HepG2 (cell line): ENCODE data around the gene DRG1. TPM values are rescaled to one million over a fixed set of nuclear protein-coding genes. Genes with fewer than 3 reads are reported as not detected.

ENCODE experiments used
- ATAC-seq: fragments of 200-7000 bp; cut with Tn5 transposase; 3 replicates; pipeline ENCODE4 v1.9.1; 2020; ENCODE audit warnings: mild to moderate bottlenecking, moderate library complexity
- BruUV-seq: library from RNA; stranded (reverse); fragments of 400-500 nt; replicated peaks from 2 replicates; lab custom pipeline; 2021; lab: Mats Ljungman, UMichigan
- CTCF ChIA-PET: fragments of 300-600 bp; formaldehyde crosslinking; extraction: SDS; loops from one replicate; lab custom pipeline; 2021; ENCODE audit warnings: low total read pairs, inconsistent platforms, low intra/inter-chr PET ratio; lab: Yijun Ruan, JAX
- POLR2A ChIA-PET: fragments of 350-600 bp; sonication (Branson Sonifier 250); formaldehyde crosslinking; loops from one replicate; lab custom pipeline; 2020; ENCODE audit warnings: antibody characterized with exemption, inconsistent platforms; lab: Yijun Ruan, JAX
- DNase-seq: peaks from one replicate; pipeline ENCODE4 v3.0.0-alpha.2; 2015; ENCODE audit warnings: low spot score
- FAIRE-seq: peaks from 3 replicates; lab custom pipeline; 2011; peaks lifted over from hg19 to GRCh38; lab: Jason Lieb, UNC
- H2AFZ ChIP-seq: one replicate; pipeline ENCODE4 v1.6.1; 2011; ENCODE audit warnings: low read length, inconsistent platforms
- H3K27ac ChIP-seq: fragments of 300-600 bp; 3 replicates; pipeline ENCODE4 v1.8.0; 2011; ENCODE audit warnings: mixed run types, mild to moderate bottlenecking, mixed read lengths, low read length, inconsistent platforms; ENCODE audit not compliant: insufficient read depth; ENCODE audit errors: extremely low read length
- H3K27me3 ChIP-seq, 2 experiments: fragments of 200-600 bp in 1 of 2; 2 replicates in 1 of 2; 3 replicates in 1 of 2; pipeline versions ENCODE4 v1.6.0 to v1.8.0; 2011; ENCODE audit warnings: low read length in 2 of 2, mild to moderate bottlenecking in 2 of 2, moderate library complexity in 2 of 2, inconsistent platforms in 1 of 2; ENCODE audit not compliant: insufficient read depth in 2 of 2, control insufficient read depth in 1 of 2
- H3K36me3 ChIP-seq, 2 experiments: fragments of 200-600 bp in 1 of 2; replicated peaks in 1 of 2; 2 replicates in 1 of 2; 3 replicates in 1 of 2; pipeline versions ENCODE4 v1.5.1 to v1.8.0; 2011; ENCODE audit warnings: low read length in 2 of 2, inconsistent platforms in 1 of 2; ENCODE audit not compliant: insufficient read depth in 2 of 2, control insufficient read depth in 1 of 2
- H3K4me1 ChIP-seq: 2 replicates; pipeline ENCODE4 v1.5.1; 2012; ENCODE audit warnings: low read length, inconsistent platforms; ENCODE audit not compliant: insufficient read depth
- H3K4me2 ChIP-seq: 2 replicates; pipeline ENCODE4 v1.6.0; 2011; ENCODE audit warnings: low read depth, low read length, inconsistent platforms
- H3K4me3 ChIP-seq, 3 experiments: fragments of 200-600 bp in 1 of 3; sonication (generic), shearing (Covaris generic) in 1 of 3; replicated peaks in 1 of 3; 2 replicates each; pipeline ENCODE4 v1.5.1; 2011 to 2016; ENCODE audit warnings: low read length in 3 of 3, inconsistent platforms in 2 of 3, low read depth in 2 of 3, mild to moderate bottlenecking in 2 of 3, control low read depth in 1 of 3, mixed read lengths in 1 of 3; ENCODE audit not compliant: insufficient read depth in 1 of 3
- H3K79me2 ChIP-seq: one replicate; pipeline ENCODE4 v1.6.1; 2011; ENCODE audit warnings: low read length, inconsistent platforms; ENCODE audit not compliant: insufficient read depth
- H3K9ac ChIP-seq: 2 replicates; pipeline ENCODE4 v1.6.0; 2011; ENCODE audit warnings: mild to moderate bottlenecking, low read depth, low read length, inconsistent platforms; ENCODE audit not compliant: insufficient read depth
- H3K9me3 ChIP-seq: 2 replicates; pipeline ENCODE4 v1.5.1; 2012; ENCODE audit warnings: mild to moderate bottlenecking, low read length
- H4K20me1 ChIP-seq: 2 replicates; pipeline ENCODE4 v1.6.0; 2011; ENCODE audit warnings: inconsistent platforms, mild to moderate bottlenecking, low read length, moderate library complexity; ENCODE audit not compliant: insufficient read depth
- CREB1 ChIP-seq, 2 experiments: fragments of 450-650 bp in 1 of 2; IDR thresholded peaks; 2 replicates each; pipeline ENCODE4 v1.6.1; 2016 to 2017; ENCODE audit warnings: control low read depth in 1 of 2, mild to moderate bottlenecking in 1 of 2, missing compliant biosample characterization in 1 of 2, missing genetic modification characterization in 1 of 2
- E2F2 ChIP-seq: sonication (generic); formaldehyde crosslinking; IDR thresholded peaks from 2 replicates; pipeline ENCODE4 v1.4.0; 2020; ENCODE audit warnings: missing genetic modification reagents, borderline replicate concordance
- KDM5A ChIP-seq: fragments of 200-600 bp; sonication (generic); IDR thresholded peaks from 2 replicates; pipeline ENCODE4 v1.7.0; 2018; ENCODE audit warnings: antibody characterized with exemption, mild to moderate bottlenecking, low read length, borderline replicate concordance
- LCORL ChIP-seq, 2 experiments: fragments of 450-650 bp in 1 of 2; sonication (generic) in 1 of 2; formaldehyde crosslinking in 1 of 2; IDR thresholded peaks; 2 replicates each; pipeline versions ENCODE4 v1.5.0 to v1.6.1; 2017 to 2020; ENCODE audit warnings: antibody characterized with exemption in 1 of 2, missing genetic modification reagents in 1 of 2
- MED8 ChIP-seq: sonication (generic); formaldehyde crosslinking; IDR thresholded peaks from 2 replicates; pipeline ENCODE4 v1.8.1; 2023; ENCODE audit warnings: mild to moderate bottlenecking, missing genetic modification reagents; ENCODE audit not compliant: insufficient replicate concordance
- MEIS2 ChIP-seq: sonication (generic); formaldehyde crosslinking; IDR thresholded peaks from 2 replicates; pipeline ENCODE4 v1.9.0; 2021; ENCODE audit warnings: mild to moderate bottlenecking, missing genetic modification reagents
- ZNF513 ChIP-seq: sonication (generic); formaldehyde crosslinking; conservative IDR thresholded peaks from 2 replicates; pipeline ENCODE4 v1.5.0; 2020; ENCODE audit warnings: missing genetic modification reagents
- ZNF704 ChIP-seq: sonication (generic); formaldehyde crosslinking; IDR thresholded peaks from 2 replicates; pipeline ENCODE4 v1.8.1; 2023; ENCODE audit warnings: mild to moderate bottlenecking, inconsistent platforms, moderate library complexity, missing genetic modification reagents, borderline replicate concordance
- WGBS: methylation state at CpG from one replicate; pipeline ENCODE4 v1.1.6; 2017; ENCODE audit warnings: low lambda C conversion rate; 5-methylcytosine and 5-hydroxymethylcytosine counted together
- in situ Hi-C: cut with HindIII; loops from 2 replicates; pipeline ENCODE4 v1.10.0; 2017; ENCODE audit warnings: low pct_unique_long_range_greater_than_20kb; ENCODE audit not compliant: extremely low pct_ligation_motif_present
- intact Hi-C: fragments of 100-400 bp; cut with micrococcal nuclease; formaldehyde crosslinking; loops from one replicate; pipeline ENCODE4 v1.10.0; 2022; ENCODE audit not compliant: unreplicated experiment
- polyA plus RNA-seq, 8 experiments: library from polyadenylated mRNA; depleted of rRNA in 3 of 8; stranded (reverse) in 7 of 8; unstranded in 1 of 8; fragments of >200 nt; fragmentation: Illumina TruSeq in 4 of 8; extraction: Trizol in 4 of 8; gene quantifications; 2 replicates each; pipeline versions ENCODE4 v1.2.1 to v1.2.3, GENCODE V29; 2011 to 2016; ENCODE audit warnings: low read depth in 4 of 8, missing spikeins in 1 of 8, mixed read lengths in 1 of 8; ENCODE audit not compliant: insufficient read depth in 1 of 8
- total RNA-seq, 5 experiments: library from RNA; depleted of rRNA; stranded (reverse); fragments of >200 nt; fragmentation: Illumina TruSeq; extraction: Trizol; gene quantifications; 2 replicates each; pipeline ENCODE4 v1.2.3, GENCODE V29; 2016; ENCODE audit warnings: low read depth in 1 of 5
- TF ChIP-seq, protein P1 (sequence below): sonication (generic); formaldehyde crosslinking; IDR thresholded peaks from 2 replicates; pipeline ENCODE4 v1.8.0; 2023; ENCODE audit warnings: mild to moderate bottlenecking, missing genetic modification reagents

Gene DRG1
- total and polyA plus RNA-seq, 2 of the 13 experiments (the other 11 are each of a cell fraction or from before 2014, with no cell fraction given) = 59.0 to 94.8 TPM

DNA sequence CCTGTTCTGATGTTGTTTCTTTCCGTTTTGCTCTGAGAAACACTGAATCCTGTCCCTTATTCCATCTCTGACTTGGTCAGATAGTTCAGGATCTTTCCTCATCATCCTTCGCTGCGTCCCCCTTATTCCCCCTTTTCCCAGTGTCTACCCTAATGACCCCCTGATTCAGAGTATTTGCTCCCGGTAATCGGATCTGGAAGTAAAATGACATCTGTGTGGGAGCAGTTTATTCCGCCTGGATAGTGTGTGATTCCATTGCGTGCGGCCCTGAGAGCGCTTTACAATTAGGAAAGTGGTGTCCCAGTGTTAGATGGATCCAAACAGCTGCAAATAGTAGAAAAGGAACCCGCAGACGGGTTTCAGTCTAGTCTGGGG is 606 bp downstream of the DRG1 start:
- ATAC-seq (peak; percentile 15), FAIRE-seq (peak; percentile 49), DNase-seq (no peak)
- Histone ChIP-seq H3K9me3 (no peaks in the 10 kb centered on the region), H3K36me3 (peaks cover 4 to 23% of the 10 kb centered on the region in 2 experiments), H3K27ac (peak overlapping the region; percentile 80), H3K4me2 (peak overlapping the region; percentile 72), H4K20me1 (no peaks in the 10 kb centered on the region; the same call in 1 of the 2 replicates), H3K27me3 (no peaks in the 10 kb centered on the region; a peak in 1 of 5 replicates), H3K4me3 (peak overlapping the region; percentile 84 to 100 (median 95)), H3K9ac (peak overlapping the region; percentile 97), H2AFZ (no peak overlapping the region), H3K4me1 (peaks cover 39% of the 10 kb centered on the region), H3K79me2 (peaks cover 35% of the 10 kb centered on the region)
- ChIA-PET CTCF (no interaction called here), POLR2A (interaction anchor here (0.9 to 6.0 kb wide), 4 partner anchors 9 to 89 kb away, joined by 3 to 98 read pairs (median 6); partner anchors contain the start of genes EIF4ENIF1 and PATZ1)
- 1% methylated on average over 11 of the region's 11 CpGs for WGBS
- intact Hi-C loops = no loop called here
- BruUV-seq = TSS peak; percentile 82
- in situ Hi-C loops = no loop called here
- TF ChIP-seq ZNF704 (CRISPR knock-in tag) (0 out of 2 replicates have a peak, but pooled peaks have one; percentile 14), CREB1 (IDR thresholded peaks at IDR 0.05) (no peak), CREB1 (CRISPR knock-in tag; IDR thresholded peaks at IDR 0.05) (no peak), LCORL (IDR thresholded peaks at IDR 0.05) (no peak), LCORL (CRISPR knock-in tag; IDR thresholded peaks at IDR 0.05) (0 out of 2 replicates have a peak, but pooled peaks have one; percentile 1), KDM5A (peak; percentile 60), E2F2 (CRISPR knock-in tag) (no peak), MEIS2 (CRISPR knock-in tag) (no peak), ZNF513 (CRISPR knock-in tag) (no peak), MED8 (no peak)
- TF ChIP-seq, protein P1, sequence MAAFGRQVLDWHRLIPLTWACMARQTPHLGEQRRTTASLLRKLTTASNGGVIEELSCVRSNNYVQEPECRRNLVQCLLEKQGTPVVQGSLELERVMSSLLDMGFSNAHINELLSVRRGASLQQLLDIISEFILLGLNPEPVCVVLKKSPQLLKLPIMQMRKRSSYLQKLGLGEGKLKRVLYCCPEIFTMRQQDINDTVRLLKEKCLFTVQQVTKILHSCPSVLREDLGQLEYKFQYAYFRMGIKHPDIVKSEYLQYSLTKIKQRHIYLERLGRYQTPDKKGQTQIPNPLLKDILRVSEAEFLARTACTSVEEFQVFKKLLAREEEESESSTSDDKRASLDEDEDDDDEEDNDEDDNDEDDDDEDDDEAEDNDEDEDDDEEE (CRISPR knock-in tag) = 0 out of 2 replicates have a peak, but pooled peaks have one; percentile 32
